ENCODE data around the gene CHST5.
"Not testable (repeated sequence)": the region's sequence is repeated elsewhere in the genome, so short reads cannot be mapped to it uniquely, and the experiment has no call there.

The CHST5 gene

GRCh38 chr16:75555707-75556430 is 20.0 kb upstream of the CHST5 start, which contains the start of gene TMEM231:
TSS of gene TMEM231 (minus strand) at chr16:75556252. CDS start at chr16:75556209, 43 bp downstream.
- Histone ChIP-seq H3K9me3 (ENCODE audit: severe bottlenecking) (no peaks in the 10 kb centered on the region), H3K36me3 (ENCODE audit: low read depth) (no peaks in the 10 kb centered on the region), H3K4me1 (ENCODE audit: insufficient read depth, poor library complexity, severe bottlenecking) (peaks cover 7% of the 10 kb centered on the region), H3K27ac (ENCODE audit: poor library complexity, severe bottlenecking) (peak within 1 kb of the TSS; percentile 58), H3K27me3 (ENCODE audit: insufficient read depth, poor library complexity, severe bottlenecking) (no peaks in the 10 kb centered on the region), H3K4me3 (ENCODE audit: severe bottlenecking) (peak within 1 kb of the TSS; percentile 55)
- no peak for TF ChIP-seq CTCF (IDR thresholded peaks at IDR 0.05; ENCODE audit: poor library complexity, severe bottlenecking)
- peak; percentile 98 for DNase-seq (ENCODE audit: low spot score)
- peak; percentile 90 for ATAC-seq (ENCODE audit: low read depth)

DNA sequence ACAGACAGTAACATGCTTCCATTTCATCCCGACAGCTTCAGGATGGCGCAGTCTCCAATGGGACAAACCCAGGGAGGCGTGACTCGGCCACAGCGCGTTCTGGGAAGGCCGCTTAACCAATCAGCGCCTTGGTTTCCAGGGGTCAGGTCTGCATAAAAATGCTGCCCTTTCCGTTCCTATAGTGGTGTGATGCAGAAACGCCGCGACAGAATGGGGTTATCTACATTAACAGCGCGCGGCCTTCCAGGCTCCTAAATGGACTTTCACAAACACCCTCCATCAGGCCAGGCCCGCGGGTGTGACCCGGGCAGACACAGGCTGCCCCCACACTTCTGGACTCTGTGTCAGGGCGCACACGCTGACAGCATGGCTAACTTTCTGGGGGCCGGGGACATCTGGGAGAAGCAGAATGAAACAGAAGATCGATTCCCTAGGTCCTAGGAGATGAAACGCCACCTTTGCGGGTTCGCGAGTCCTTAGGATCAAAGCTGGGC is 19.4 kb upstream of the CHST5 start:
- ATAC-seq (ENCODE audit: low read depth) (peak; percentile 84), DNase-seq (ENCODE audit: low spot score) (peak; percentile 95)
- Histone ChIP-seq H3K36me3 (ENCODE audit: low read depth) (no peaks in the 10 kb centered on the region), H3K4me3 (ENCODE audit: severe bottlenecking) (peak overlapping the region; percentile 55), H3K27ac (ENCODE audit: poor library complexity, severe bottlenecking) (peak overlapping the region; percentile 58), H3K4me1 (ENCODE audit: insufficient read depth, poor library complexity, severe bottlenecking) (peaks cover 7% of the 10 kb centered on the region), H3K27me3 (ENCODE audit: insufficient read depth, poor library complexity, severe bottlenecking) (no peaks in the 10 kb centered on the region), H3K9me3 (ENCODE audit: severe bottlenecking) (no peaks in the 10 kb centered on the region)
- TF ChIP-seq CTCF (IDR thresholded peaks at IDR 0.05; ENCODE audit: poor library complexity, severe bottlenecking): peak; percentile 2

- TF ChIP-seq CTCF (IDR thresholded peaks at IDR 0.05; ENCODE audit: poor library complexity, severe bottlenecking): no peak
- Histone ChIP-seq H3K9me3 (ENCODE audit: severe bottlenecking) (no peaks in the 10 kb centered on the region), H3K27me3 (ENCODE audit: insufficient read depth, poor library complexity, severe bottlenecking) (no peaks in the 10 kb centered on the region), H3K36me3 (ENCODE audit: low read depth) (no peaks in the 10 kb centered on the region), H3K4me3 (ENCODE audit: severe bottlenecking) (no peak overlapping the region), H3K27ac (ENCODE audit: poor library complexity, severe bottlenecking) (no peak overlapping the region), H3K4me1 (ENCODE audit: insufficient read depth, poor library complexity, severe bottlenecking) (peaks cover 7% of the 10 kb centered on the region)
- ATAC-seq (ENCODE audit: low read depth): no peak
- DNase-seq (ENCODE audit: low spot score): no peak
Observed at GRCh38 chr16:75552951-75553350, 17.0 kb upstream of the CHST5 start.

GRCh38 chr16:75550211-75550662 is 14.3 kb upstream of the CHST5 start:
- Histone ChIP-seq H3K27me3 (ENCODE audit: insufficient read depth, poor library complexity, severe bottlenecking) (no peaks in the 10 kb centered on the region), H3K4me1 (ENCODE audit: insufficient read depth, poor library complexity, severe bottlenecking) (peaks cover 4% of the 10 kb centered on the region), H3K4me3 (ENCODE audit: severe bottlenecking) (no peak overlapping the region), H3K9me3 (ENCODE audit: severe bottlenecking) (no peaks in the 10 kb centered on the region), H3K36me3 (ENCODE audit: low read depth) (no peaks in the 10 kb centered on the region), H3K27ac (ENCODE audit: poor library complexity, severe bottlenecking) (no peak overlapping the region)
- ATAC-seq (ENCODE audit: low read depth) (no peak), DNase-seq (ENCODE audit: low spot score) (no peak)
- no peak for TF ChIP-seq CTCF (IDR thresholded peaks at IDR 0.05; ENCODE audit: poor library complexity, severe bottlenecking)

- DNase-seq (ENCODE audit: low spot score); H3K4me1 ChIP-seq (ENCODE audit: insufficient read depth, poor library complexity, severe bottlenecking); H3K9me3 ChIP-seq (ENCODE audit: severe bottlenecking); H3K27me3 ChIP-seq (ENCODE audit: insufficient read depth, poor library complexity, severe bottlenecking); H3K4me3 ChIP-seq (ENCODE audit: severe bottlenecking); H3K27ac ChIP-seq (ENCODE audit: poor library complexity, severe bottlenecking); H3K36me3 ChIP-seq (ENCODE audit: low read depth); ATAC-seq (ENCODE audit: low read depth): not testable (repeated sequence)
Observed at GRCh38 chr16:75548456-75548855, 12.5 kb upstream of the CHST5 start.
